Thymus (tissue), 11 donors: ENCODE results near the gene ARID1B. TPM values are rescaled to one million over a fixed set of nuclear protein-coding genes. Genes with fewer than 3 reads are reported as not detected.

Experiments used
- DNase-seq, 9 donors: peaks; one replicate each; pipeline ENCODE4 v3.0.0-alpha.2; 2013; ENCODE audit warnings: low spot score in 9 of 9, low read depth in 6 of 9, missing footprints in 1 of 9
- H3K27ac ChIP-seq, 2 donors: one replicate each; pipeline ENCODE4 v1.5.1; 2013; ENCODE audit warnings: control low read depth in 1 of 2, low read depth in 1 of 2, low read length in 1 of 2, mild to moderate bottlenecking in 1 of 2, moderate library complexity in 1 of 2
- H3K27me3 ChIP-seq, 2 donors: one replicate each; pipeline ENCODE4 v1.5.1; 2013; ENCODE audit warnings: low read length in 1 of 2; ENCODE audit not compliant: control insufficient read depth in 2 of 2, insufficient read depth in 1 of 2
- H3K36me3 ChIP-seq, 2 donors: one replicate each; pipeline ENCODE4 v1.5.1; 2013; ENCODE audit warnings: low read length in 1 of 2, mild to moderate bottlenecking in 1 of 2, moderate library complexity in 1 of 2; ENCODE audit not compliant: control insufficient read depth in 2 of 2, insufficient read depth in 2 of 2
- H3K4me1 ChIP-seq, 2 donors: one replicate each; pipeline ENCODE4 v1.5.1; 2013; ENCODE audit warnings: low read length in 2 of 2; ENCODE audit not compliant: control insufficient read depth in 2 of 2, insufficient read depth in 2 of 2
- H3K4me3 ChIP-seq, 2 donors: one replicate each; pipeline ENCODE4 v1.5.1; 2013; ENCODE audit warnings: low read length in 2 of 2, control low read depth in 1 of 2, mild to moderate bottlenecking in 1 of 2
- H3K9me3 ChIP-seq, 2 donors: one replicate each; pipeline ENCODE4 v1.5.1; 2013; ENCODE audit warnings: low read length in 1 of 2, mild to moderate bottlenecking in 1 of 2; ENCODE audit not compliant: control insufficient read depth in 2 of 2, insufficient read depth in 1 of 2
- WGBS: extraction: QIAGEN DNeasy Blood & Tissue Kit; methylation state at CpG from one replicate; pipeline ENCODE4 v1.1.7; 2013; 5-methylcytosine and 5-hydroxymethylcytosine counted together
- polyA plus RNA-seq: library from polyadenylated mRNA; stranded (reverse); fragments of 200-250 nt; gene quantifications from one replicate; pipeline ENCODE4 v1.2.3, GENCODE V29; 2013
- total RNA-seq: library from RNA; stranded (reverse); fragments of 120-200 nt; gene quantifications from one replicate; pipeline ENCODE4 v1.2.4, GENCODE V29; 2013
- donor health status: healthy.

Gene ARID1B
- total and polyA plus RNA-seq, 2 donors = 24.0 to 26.5 TPM

GRCh38 chr6:156928972-156929371 lies 151.8 kb downstream of the ARID1B start:
- Histone ChIP-seq H3K4me3 (no peak overlapping the region), H3K9me3 (no peaks in the 10 kb centered on the region), H3K27ac (no peak overlapping the region), H3K36me3 (no peaks in the 10 kb centered on the region), H3K4me1 (peaks cover 7 to 10% of the 10 kb centered on the region in 2 donors), H3K27me3 (no peaks in the 10 kb centered on the region)
- no peak for DNase-seq
- 97% methylated on average over 5 of the region's 5 CpGs for WGBS

GRCh38 chr6:156931283-156931682 lies 154.1 kb downstream of the ARID1B start:
- peaks cover 3 to 6% of the 10 kb centered on the region in 2 donors for H3K4me1 ChIP-seq
- whole genome bisulfite sequencing = over 99% methylated on average over 3 of the region's 3 CpGs

GRCh38 chr6:156933201-156934068 lies 156.3 kb downstream of the ARID1B start:
- Histone ChIP-seq H3K9me3 (no peaks in the 10 kb centered on the region), H3K27me3 (no peaks in the 10 kb centered on the region), H3K4me1 (peaks cover 0 to 2% of the 10 kb centered on the region in 2 donors), H3K36me3 (peaks cover 3 to 6% of the 10 kb centered on the region in 2 donors), H3K4me3 (no peak overlapping the region), H3K27ac (no peak overlapping the region)
- 76% methylated on average over 7 of the region's 7 CpGs for WGBS
- no peak for DNase-seq

More at GRCh38 chr6:156931283-156931682, 154.1 kb downstream of the ARID1B start:
- Histone ChIP-seq H3K4me3 (no peak overlapping the region), H3K9me3 (no peaks in the 10 kb centered on the region), H3K27ac (no peak overlapping the region), H3K36me3 (peaks cover 3 to 6% of the 10 kb centered on the region in 2 donors), H3K27me3 (no peaks in the 10 kb centered on the region)
- DNase-seq = no peak

GRCh38 chr6:156934069-156934460 lies 156.9 kb downstream of the ARID1B start:
- Histone ChIP-seq H3K36me3 (peaks cover 3 to 6% of the 10 kb centered on the region in 2 donors), H3K27ac (no peak overlapping the region), H3K27me3 (no peaks in the 10 kb centered on the region), H3K4me1 (peaks cover 0 to 2% of the 10 kb centered on the region in 2 donors), H3K4me3 (no peak overlapping the region), H3K9me3 (no peaks in the 10 kb centered on the region)
- WGBS = 92% methylated on average over 2 of the region's 2 CpGs
- no peak for DNase-seq

GRCh38 chr6:156935000-156935399 lies 157.8 kb downstream of the ARID1B start:
- WGBS = 98% methylated on average over 5 of the region's 5 CpGs
- Histone ChIP-seq H3K27ac (no peak overlapping the region), H3K27me3 (no peaks in the 10 kb centered on the region), H3K4me1 (no peaks in the 10 kb centered on the region), H3K4me3 (no peak overlapping the region), H3K9me3 (no peaks in the 10 kb centered on the region), H3K36me3 (peaks cover 3 to 6% of the 10 kb centered on the region in 2 donors)
- DNase-seq = no peak

- H3K36me3 ChIP-seq = peaks cover 3 to 6% of the 10 kb centered on the region in 2 donors
- WGBS = 96% methylated on average over 1 of the region's 1 CpG
Observed at GRCh38 chr6:156938143-156938542, 161.0 kb downstream of the ARID1B start.

GRCh38 chr6:156940221-156940620 lies 163.0 kb downstream of the ARID1B start:
- WGBS = 78% methylated on average over 5 of the region's 5 CpGs
- no peak for DNase-seq
- Histone ChIP-seq H3K9me3 (no peaks in the 10 kb centered on the region), H3K4me1 (no peaks in the 10 kb centered on the region), H3K27me3 (no peaks in the 10 kb centered on the region), H3K36me3 (peaks cover under 1 to 6% of the 10 kb centered on the region in 2 donors), H3K4me3 (no peak overlapping the region), H3K27ac (no peak overlapping the region)

More at GRCh38 chr6:156938143-156938542, 161.0 kb downstream of the ARID1B start:
- Histone ChIP-seq H3K27me3 (no peaks in the 10 kb centered on the region), H3K27ac (no peak overlapping the region), H3K4me1 (no peaks in the 10 kb centered on the region), H3K4me3 (no peak overlapping the region), H3K9me3 (no peaks in the 10 kb centered on the region)
- no peak for DNase-seq

- Histone ChIP-seq H3K4me3 (no peak overlapping the region), H3K9me3 (no peaks in the 10 kb centered on the region), H3K4me1 (no peaks in the 10 kb centered on the region)
Observed at GRCh38 chr6:156942266-156942665, 165.1 kb downstream of the ARID1B start.

GRCh38 chr6:156943166-156943565 lies 166.0 kb downstream of the ARID1B start:
- no peak overlapping the region for H3K4me3 ChIP-seq
- 88% methylated on average over 6 of the region's 6 CpGs for WGBS
- no peak for DNase-seq
- H3K9me3 ChIP-seq = no peaks in the 10 kb centered on the region
- no peaks in the 10 kb centered on the region for H3K36me3 ChIP-seq
- no peak overlapping the region for H3K27ac ChIP-seq
- no peaks in the 10 kb centered on the region for H3K27me3 ChIP-seq
- H3K4me1 ChIP-seq = peaks cover 0 to 5% of the 10 kb centered on the region in 2 donors

More at GRCh38 chr6:156942266-156942665, 165.1 kb downstream of the ARID1B start:
- Histone ChIP-seq H3K27me3 (no peaks in the 10 kb centered on the region), H3K36me3 (no peaks in the 10 kb centered on the region), H3K27ac (no peak overlapping the region)
- 97% methylated on average over 2 of the region's 2 CpGs for WGBS
- no peak for DNase-seq
